WTC11 (cell line): ENCODE measurements around the gene ZNF674.

Experiments used
- ZNF423 ChIP-seq: fragments of 250-450 bp; sonication (Bioruptor Pico); IDR thresholded peaks from 2 replicates; pipeline ENCODE4 v2.1.2; 2022; ENCODE audit warnings: mild to moderate bottlenecking, moderate library complexity
- TF ChIP-seq, protein P1 (sequence below): fragments of 200-600 bp; IDR thresholded peaks from 2 replicates; pipeline ENCODE4 v1.8.0; 2022; ENCODE audit warnings: antibody characterized with exemption
- TF ChIP-seq, protein P2 (sequence below): sonication (generic); formaldehyde crosslinking; IDR thresholded peaks from 2 replicates; pipeline ENCODE4 v1.8.1; 2023; ENCODE audit warnings: mild to moderate bottlenecking, missing genetic modification reagents, moderate library complexity

DNA sequence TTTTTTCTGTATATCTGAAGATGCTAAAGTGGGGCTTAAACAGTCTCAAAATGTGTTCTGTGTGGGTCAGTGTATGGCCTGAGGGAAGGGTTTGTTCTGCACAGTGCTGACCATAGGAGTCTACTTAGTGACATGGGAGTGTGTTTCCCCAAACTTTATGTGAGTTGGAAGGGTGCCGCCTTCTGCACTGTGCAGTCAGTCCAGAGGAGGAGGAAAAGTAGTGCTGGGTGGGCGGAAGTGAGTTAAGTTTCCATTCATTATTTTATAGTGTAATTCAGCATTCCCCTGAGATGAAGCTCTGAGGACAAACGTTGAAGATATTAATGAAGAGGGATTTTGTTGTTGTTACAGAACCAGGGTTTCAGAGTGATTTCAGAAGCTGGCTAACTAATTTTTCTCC is 31.2 kb upstream of the ZNF674 start:
- TF ChIP-seq, protein P1, sequence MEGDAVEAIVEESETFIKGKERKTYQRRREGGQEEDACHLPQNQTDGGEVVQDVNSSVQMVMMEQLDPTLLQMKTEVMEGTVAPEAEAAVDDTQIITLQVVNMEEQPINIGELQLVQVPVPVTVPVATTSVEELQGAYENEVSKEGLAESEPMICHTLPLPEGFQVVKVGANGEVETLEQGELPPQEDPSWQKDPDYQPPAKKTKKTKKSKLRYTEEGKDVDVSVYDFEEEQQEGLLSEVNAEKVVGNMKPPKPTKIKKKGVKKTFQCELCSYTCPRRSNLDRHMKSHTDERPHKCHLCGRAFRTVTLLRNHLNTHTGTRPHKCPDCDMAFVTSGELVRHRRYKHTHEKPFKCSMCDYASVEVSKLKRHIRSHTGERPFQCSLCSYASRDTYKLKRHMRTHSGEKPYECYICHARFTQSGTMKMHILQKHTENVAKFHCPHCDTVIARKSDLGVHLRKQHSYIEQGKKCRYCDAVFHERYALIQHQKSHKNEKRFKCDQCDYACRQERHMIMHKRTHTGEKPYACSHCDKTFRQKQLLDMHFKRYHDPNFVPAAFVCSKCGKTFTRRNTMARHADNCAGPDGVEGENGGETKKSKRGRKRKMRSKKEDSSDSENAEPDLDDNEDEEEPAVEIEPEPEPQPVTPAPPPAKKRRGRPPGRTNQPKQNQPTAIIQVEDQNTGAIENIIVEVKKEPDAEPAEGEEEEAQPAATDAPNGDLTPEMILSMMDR = no peak
- TF ChIP-seq, protein P2, sequence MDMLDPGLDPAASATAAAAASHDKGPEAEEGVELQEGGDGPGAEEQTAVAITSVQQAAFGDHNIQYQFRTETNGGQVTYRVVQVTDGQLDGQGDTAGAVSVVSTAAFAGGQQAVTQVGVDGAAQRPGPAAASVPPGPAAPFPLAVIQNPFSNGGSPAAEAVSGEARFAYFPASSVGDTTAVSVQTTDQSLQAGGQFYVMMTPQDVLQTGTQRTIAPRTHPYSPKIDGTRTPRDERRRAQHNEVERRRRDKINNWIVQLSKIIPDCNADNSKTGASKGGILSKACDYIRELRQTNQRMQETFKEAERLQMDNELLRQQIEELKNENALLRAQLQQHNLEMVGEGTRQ (CRISPR knock-in tag) = no peak
- no peak for TF ChIP-seq ZNF423 (CRISPR knock-in tag)
